Heart left ventricle (tissue), 16 donors: ENCODE data around the gene SRI. TPM values are rescaled to one million over a fixed set of nuclear protein-coding genes. Genes with fewer than 3 reads are reported as not detected.
"Not testable (repeated sequence)": the region's sequence is repeated elsewhere in the genome, so short reads cannot be mapped to it uniquely, and the experiment has no call there.

Source experiments
- ATAC-seq, 4 donors: fragments of 200-7000 bp; cut with Tn5 transposase; one replicate each; pipeline ENCODE4 v1.9.1; 2020 to 2022; ENCODE audit warnings: moderate library complexity in 4 of 4, mild to moderate bottlenecking in 3 of 4, moderate number of reproducible peaks in 1 of 4
- DNase-seq, 5 donors: peaks; one replicate each; pipeline ENCODE4 v3.0.0-alpha.2; 2020
- H3K27ac ChIP-seq, 12 donors: fragments of 200-600 bp; sonication (generic) in 4 of 12; one replicate each; pipeline versions ENCODE4 v1.5.0 to v1.8.0; 2016 to 2022; ENCODE audit warnings: mild to moderate bottlenecking in 2 of 12
- H3K27me3 ChIP-seq, 9 donors: fragments of 200-600 bp; sonication (generic) in 2 of 9; one replicate each; pipeline versions ENCODE4 v1.5.1 to v1.8.0; 2016 to 2022; ENCODE audit warnings: mild to moderate bottlenecking in 3 of 9
- H3K36me3 ChIP-seq, 9 donors: fragments of 200-600 bp; sonication (generic) in 2 of 9; one replicate each; pipeline versions ENCODE4 v1.5.0 to v1.8.0; 2018 to 2022; ENCODE audit warnings: mild to moderate bottlenecking in 2 of 9
- H3K4me1 ChIP-seq, 12 donors: fragments of 200-600 bp; sonication (generic) in 4 of 12; one replicate each; pipeline versions ENCODE4 v1.5.0 to v1.8.0; 2016 to 2022; ENCODE audit warnings: mild to moderate bottlenecking in 3 of 12
- H3K4me3 ChIP-seq, 12 donors: fragments of 200-600 bp; sonication (generic) in 4 of 12; one replicate each; pipeline versions ENCODE4 v1.5.0 to v1.8.0; 2017 to 2022; ENCODE audit warnings: mild to moderate bottlenecking in 9 of 12, moderate library complexity in 4 of 12
- H3K9me3 ChIP-seq, 12 donors: fragments of 200-600 bp; sonication (generic) in 4 of 12; one replicate each; pipeline versions ENCODE4 v1.5.0 to v1.8.0; 2016 to 2022; ENCODE audit warnings: mild to moderate bottlenecking in 1 of 12
- POLR2A ChIP-seq, 2 donors: fragments of 450-650 bp; IDR thresholded peaks; one replicate each; pipeline ENCODE4 v1.6.1; 2017; ENCODE audit warnings: antibody characterized with exemption in 2 of 2, mild to moderate bottlenecking in 2 of 2, moderate library complexity in 2 of 2
- WGBS, 4 donors: extraction: QIAGEN DNeasy Blood & Tissue Kit in 2 of 4; methylation state at CpG; one replicate each; pipeline versions ENCODE4 v1.1.5 to v1.1.7; 2013 to 2018; 5-methylcytosine and 5-hydroxymethylcytosine counted together
- intact Hi-C, 10 donors: fragments of 100-400 bp; cut with DNase I; formaldehyde crosslinking; loops; one replicate each; pipeline versions ENCODE4 v1.11.1 to v1.14.2; 2022
- polyA plus RNA-seq, 2 donors: library from polyadenylated mRNA; stranded (reverse); fragments of 200-250 nt; gene quantifications; one replicate each; pipeline ENCODE4 v1.2.3, GENCODE V29; 2013
- total RNA-seq, 9 donors: library from RNA; depleted of rRNA in 2 of 9; stranded (reverse); fragments of >200 nt in 2 of 9; fragmentation: NEBNext Ultra II Directional in 3 of 9; extraction: Animal tissue kit (Norgen Biotek cat#: 25700) in 3 of 9; gene quantifications; one replicate each; pipeline versions ENCODE4 v1.1.0 to v1.2.4, GENCODE V29; 2016 to 2023
- TF ChIP-seq, protein P1 (sequence below), 12 donors: fragments of 200-600 bp; sonication (generic) in 4 of 12; IDR thresholded peaks; one replicate each; pipeline versions ENCODE4 v1.5.0 to v1.8.0; 2018 to 2022; ENCODE audit warnings: antibody characterized with exemption in 12 of 12, mild to moderate bottlenecking in 5 of 12
- donor health status: ischemic (EF 13 %, LVEDD 7.1; RV severe dilation, severe dysfunction).
- donor health status: healthy with polysubstance abuse.
- donor health status: DM: no; HTN: yes; CAD: no.
- donor health status: DM: no; HTN: no; CAD: no.
- donor health status: ischemic (EF 25% LVEDD 6.9; RV normal size, moderate dysfunction).
- donor health status: ischemic (EF 25% LVEDD 5.7; RV mildly dilated, moderate dysfunction).
- donor health status: healthy.
- donor health status: DM: yes; HTN: yes; CAD: no.
- donor health status: ischemic (EF 35%, LVEDD 5.7; RV mildly dilated, moderate dysfunction).
- donor health status: nonischemic (EF 11% LVEDD 7.7; RV severe dilation, severe dysfunction).
- donor health status: DM: yes; HTN: yes; CAD: no.
- donor health status: PGD.
- donor health status: ischemic (EF 29% LVEDD 5.4; RV normal size, mild dysfunction).
- donor health status: nonischemic (EF 23%, LVEDD 6.1; RV moderate dilation, normal function).

SRI gene
- total and polyA plus RNA-seq, 11 donors = 25.9 to 88.5 (median 68.9) TPM

DNA sequence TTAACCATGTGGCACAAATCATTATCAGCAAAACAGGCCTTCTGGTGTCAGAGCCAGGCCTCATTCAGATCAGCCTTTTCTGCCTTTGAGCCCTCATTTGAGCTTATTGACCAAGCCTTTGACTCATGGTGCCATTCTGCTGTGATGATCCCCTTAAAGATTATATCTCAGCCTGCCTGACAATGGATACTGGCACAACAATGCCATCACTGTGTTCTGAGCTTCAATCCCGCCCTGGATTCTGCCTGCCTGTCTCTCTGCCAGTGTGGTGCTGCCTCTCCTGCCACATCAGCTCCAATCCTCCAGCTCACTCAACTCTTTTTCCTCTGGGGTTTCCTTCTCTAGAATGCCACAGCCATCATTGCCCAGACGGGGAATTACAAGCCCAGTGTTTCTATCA, 52.6 kb downstream of the SRI start:
- 83 to 91% (median 87%) methylated on average over 2 of the region's 2 CpGs for WGBS, 4 donors
- no peak for ATAC-seq

DNA sequence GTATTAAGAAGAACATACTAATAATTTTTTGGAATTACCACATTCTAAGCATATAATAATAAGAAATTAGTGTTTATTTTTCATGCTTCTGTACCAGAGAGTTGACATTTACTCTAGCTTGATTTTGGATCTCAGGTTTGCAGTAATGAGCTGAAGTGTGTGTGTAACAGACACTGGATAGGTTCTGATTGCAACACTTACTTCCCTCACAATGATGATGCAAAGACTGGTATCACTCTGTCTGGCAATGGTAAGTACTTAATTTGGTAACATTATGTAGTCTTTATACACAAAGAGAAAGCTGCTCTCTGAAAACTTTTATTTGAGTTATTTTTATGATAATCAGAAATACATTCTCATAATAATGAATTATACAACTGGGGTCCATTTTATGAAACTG, 54.1 kb downstream of the SRI start:
- DNase-seq = no peak
- intact Hi-C loops = loop anchor here in 6 of 10 donors (5.0 to 10.0 kb wide), 3 partner anchors 368 to 658 kb away; no protein-coding TSS in a partner anchor
- Histone ChIP-seq H3K9me3 (peaks cover 0 to 4% (median 0%) of the 10 kb centered on the region in 12 donors), H3K27ac (no peak overlapping the region), H3K4me1 (peaks cover 0 to 6% (median 0%) of the 10 kb centered on the region in 12 donors), H3K36me3 (no peaks in the 10 kb centered on the region), H3K27me3 (no peaks in the 10 kb centered on the region), H3K4me3 (no peak overlapping the region)
- TF ChIP-seq POLR2A (IDR thresholded peaks at IDR 0.05) = no peak
- TF ChIP-seq, protein P1, sequence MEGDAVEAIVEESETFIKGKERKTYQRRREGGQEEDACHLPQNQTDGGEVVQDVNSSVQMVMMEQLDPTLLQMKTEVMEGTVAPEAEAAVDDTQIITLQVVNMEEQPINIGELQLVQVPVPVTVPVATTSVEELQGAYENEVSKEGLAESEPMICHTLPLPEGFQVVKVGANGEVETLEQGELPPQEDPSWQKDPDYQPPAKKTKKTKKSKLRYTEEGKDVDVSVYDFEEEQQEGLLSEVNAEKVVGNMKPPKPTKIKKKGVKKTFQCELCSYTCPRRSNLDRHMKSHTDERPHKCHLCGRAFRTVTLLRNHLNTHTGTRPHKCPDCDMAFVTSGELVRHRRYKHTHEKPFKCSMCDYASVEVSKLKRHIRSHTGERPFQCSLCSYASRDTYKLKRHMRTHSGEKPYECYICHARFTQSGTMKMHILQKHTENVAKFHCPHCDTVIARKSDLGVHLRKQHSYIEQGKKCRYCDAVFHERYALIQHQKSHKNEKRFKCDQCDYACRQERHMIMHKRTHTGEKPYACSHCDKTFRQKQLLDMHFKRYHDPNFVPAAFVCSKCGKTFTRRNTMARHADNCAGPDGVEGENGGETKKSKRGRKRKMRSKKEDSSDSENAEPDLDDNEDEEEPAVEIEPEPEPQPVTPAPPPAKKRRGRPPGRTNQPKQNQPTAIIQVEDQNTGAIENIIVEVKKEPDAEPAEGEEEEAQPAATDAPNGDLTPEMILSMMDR (IDR thresholded peaks at IDR 0.05) = no peak
- no peak for ATAC-seq

More for the DNA sequence above, 52.6 kb downstream of the SRI start:
- DNase-seq = no peak
- TF ChIP-seq POLR2A (IDR thresholded peaks at IDR 0.05) = no peak
- TF ChIP-seq, protein P1 (IDR thresholded peaks at IDR 0.05) = no peak
- Histone ChIP-seq H3K9me3 (no peaks in the 10 kb centered on the region), H3K27me3 (no peaks in the 10 kb centered on the region), H3K4me3 (no peak overlapping the region), H3K36me3 (no peaks in the 10 kb centered on the region), H3K4me1 (peaks cover 0 to 6% (median 0%) of the 10 kb centered on the region in 12 donors), H3K27ac (no peak overlapping the region)
- intact Hi-C loops = loop anchor here in 6 of 10 donors (5.0 to 10.0 kb wide), 3 partner anchors 370 to 660 kb away; no protein-coding TSS in a partner anchor

DNA sequence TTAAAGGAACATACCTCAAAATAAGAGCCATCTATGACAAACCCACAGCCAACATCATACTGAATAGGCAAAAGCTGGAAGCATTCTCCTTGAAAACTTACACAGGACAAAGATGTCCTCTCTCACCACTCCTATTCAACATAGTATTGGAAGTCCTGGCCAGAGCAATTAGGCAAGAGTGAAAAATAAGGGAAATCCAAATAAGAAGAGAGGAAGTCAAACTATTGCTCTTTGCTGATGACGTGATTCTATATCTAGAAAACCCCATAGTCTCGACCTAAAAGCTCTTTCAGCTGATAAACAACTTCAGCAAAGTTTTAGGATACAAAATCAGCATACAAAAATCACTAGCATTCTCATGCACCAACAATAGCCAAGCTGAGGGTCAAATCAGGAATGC, 60.1 kb downstream of the SRI start:
- H3K27ac ChIP-seq, H3K27me3 ChIP-seq, DNase-seq, H3K36me3 ChIP-seq, H3K4me3 ChIP-seq, ATAC-seq, H3K4me1 ChIP-seq: not testable (repeated sequence)
- WGBS, 4 donors = 75 to 88% (median 79%) methylated on average over 2 of the region's 2 CpGs
- peaks cover 0 to 25% (median 4%) of the 10 kb centered on the region in 12 donors for H3K9me3 ChIP-seq
- intact Hi-C loops = loop anchor here in 2 of 10 donors (10.0 kb wide), 1 partner anchor 365 kb away; no protein-coding TSS in a partner anchor

DNA sequence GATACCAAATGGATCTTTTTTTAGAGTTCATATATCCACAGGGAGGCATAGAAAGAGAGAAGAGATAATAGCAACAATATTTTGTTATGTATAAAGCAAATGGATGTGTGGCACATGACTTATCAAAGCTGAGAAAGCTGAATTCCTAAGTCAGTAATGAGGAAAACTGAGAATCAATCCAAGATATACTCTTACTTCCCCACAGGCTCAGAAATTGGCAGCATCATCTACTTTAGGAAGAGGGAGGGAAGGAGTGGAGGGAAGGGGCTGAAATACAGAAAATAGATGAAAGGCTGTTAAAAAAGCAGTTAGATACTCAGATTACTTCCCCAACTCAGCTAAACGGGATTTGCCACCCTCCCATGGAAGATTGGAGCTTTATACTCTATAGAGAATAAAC, 63.5 kb downstream of the SRI start:
- 36 to 51% (median 46%) methylated on average over 1 of the region's 1 CpG for WGBS, 4 donors
- TF ChIP-seq POLR2A (IDR thresholded peaks at IDR 0.05) = no peak
- TF ChIP-seq, protein P1 (IDR thresholded peaks at IDR 0.05) = no peak
- Histone ChIP-seq H3K27me3 (no peaks in the 10 kb centered on the region), H3K36me3 (peaks cover 0 to 5% (median 0%) of the 10 kb centered on the region in 9 donors), H3K4me3 (no peak overlapping the region), H3K27ac (no peak overlapping the region), H3K4me1 (no peaks in the 10 kb centered on the region), H3K9me3 (peaks cover 0 to 25% (median 2%) of the 10 kb centered on the region in 12 donors)
- ATAC-seq (no peak), DNase-seq (no peak)
- intact Hi-C loops = no loop called here

DNA sequence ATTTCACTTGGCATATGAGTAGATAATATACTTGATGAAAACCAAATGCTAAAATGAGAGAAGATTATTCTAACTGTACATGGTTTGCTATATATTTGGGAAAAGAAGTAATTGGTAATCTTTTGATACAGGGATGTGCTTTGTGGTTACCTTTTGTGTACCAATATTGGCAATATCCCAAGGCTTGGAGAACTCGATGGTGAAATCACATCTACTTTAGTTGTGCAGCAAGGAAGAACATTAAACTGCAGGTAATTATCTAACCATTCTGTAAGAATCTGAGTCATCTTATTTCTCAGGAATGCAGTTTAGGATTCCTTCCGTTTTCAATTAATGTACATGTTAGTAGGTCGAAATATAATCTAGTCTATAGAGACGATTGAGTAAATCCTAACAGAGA, 64.1 kb downstream of the SRI start:
- ATAC-seq (no peak), DNase-seq (no peak)
- H3K4me3 ChIP-seq = no peak overlapping the region
- intact Hi-C loops = no loop called here
- H3K36me3 ChIP-seq = peaks cover 0 to 5% (median 0%) of the 10 kb centered on the region in 9 donors
- H3K27ac ChIP-seq = no peak overlapping the region
- no peaks in the 10 kb centered on the region for H3K4me1 ChIP-seq
- H3K27me3 ChIP-seq = no peaks in the 10 kb centered on the region
- WGBS, 4 donors = 74 to 84% (median 82%) methylated on average over 4 of the region's 4 CpGs
- TF ChIP-seq POLR2A (IDR thresholded peaks at IDR 0.05) = no peak
- TF ChIP-seq, protein P1 (IDR thresholded peaks at IDR 0.05) = no peak
- H3K9me3 ChIP-seq = peaks cover 0 to 25% (median 2%) of the 10 kb centered on the region in 12 donors
